Measurements from ENCODE around the gene DIAPH2. TPM values are rescaled to one million over a fixed set of nuclear protein-coding genes. Genes with fewer than 3 reads are reported as not detected.

The DIAPH2 gene
- total RNA-seq, 1 experiment from 2014 or later: 10.9 TPM

GRCh38 chrX:96884027-96884426 is 199.4 kb downstream of the DIAPH2 start:
- Histone ChIP-seq H2AFZ (ENCODE audit: low read depth, low read length, poor library complexity, severe bottlenecking) (no peak overlapping the region), H4K20me1 (ENCODE audit: insufficient read depth) (no peaks in the 10 kb centered on the region), H3K36me3 (ENCODE audit: control insufficient read depth in 1 of 2, insufficient read depth in 2 of 2, low read length in 2 of 2) (no peaks in the 10 kb centered on the region), H3K4me3 (replicated peaks in 1 of 2; ENCODE audit: low read depth in 1 of 2, low read length in 2 of 2) (no peak overlapping the region), H3K27me3 (ENCODE audit: insufficient read depth, low read length) (no peaks in the 10 kb centered on the region), H3K9me3 (ENCODE audit: control insufficient read depth in 1 of 2, insufficient read depth in 1 of 2, low read depth in 1 of 2, low read length in 2 of 2) (no peaks in the 10 kb centered on the region), H3K79me2 (ENCODE audit: insufficient read depth, low read length) (no peaks in the 10 kb centered on the region), H3K27ac (ENCODE audit: low read depth, low read length) (no peak overlapping the region), H3K4me1 (ENCODE audit: control insufficient read depth in 1 of 2, insufficient read depth in 2 of 2, low read length in 2 of 2) (no peaks in the 10 kb centered on the region), H3K4me2 (ENCODE audit: low read length) (no peak overlapping the region), H3K9me2 (ENCODE audit: insufficient read depth) (no peaks in the 10 kb centered on the region), H3K9ac (ENCODE audit: low read length) (no peak overlapping the region)
- ATAC-seq (no peak), DNase-seq (ENCODE audit: low read depth, low spot score) (no peak)
- CTCF ChIA-PET: no interaction called here
- BruUV-seq (replicated peaks): no TSS peak
- intact Hi-C loops (cut with micrococcal nuclease): no loop called here
- RAD21 ChIA-PET (ENCODE audit: low non-redundant PET in 1 of 2, low total read pairs in 2 of 2, uncharacterized antibody in 2 of 2, unreplicated experiment in 2 of 2): no interaction called here
- TF ChIP-seq ZFX (IDR thresholded peaks at IDR 0.05): no peak
- TF ChIP-seq YY1 (IDR thresholded peaks at IDR 0.05; ENCODE audit: extremely low read depth, insufficient replicate concordance, low read depth, low read length): no peak
- no peak for TF ChIP-seq REST (IDR thresholded peaks at IDR 0.05; ENCODE audit: low read depth)
- no peak for TF ChIP-seq POLR2A (IDR thresholded peaks at IDR 0.05; ENCODE audit: borderline replicate concordance, extremely low read depth, insufficient read depth, insufficient read length)
- no peak for TF ChIP-seq ZNF274 (IDR thresholded peaks at IDR 0.05; ENCODE audit: low read depth, low read length)
- TF ChIP-seq SIN3A (IDR thresholded peaks at IDR 0.05; ENCODE audit: low read depth): no peak
- TF ChIP-seq EZH2 (IDR thresholded peaks at IDR 0.05): no peak
- TF ChIP-seq MAX (IDR thresholded peaks at IDR 0.05): no peak
- no peak for TF ChIP-seq SP1 (IDR thresholded peaks at IDR 0.05; ENCODE audit: low read depth)
- TF ChIP-seq SRF (IDR thresholded peaks at IDR 0.05; ENCODE audit: low read depth): no peak
- TF ChIP-seq JUND (IDR thresholded peaks at IDR 0.05): no peak
- no peak for TF ChIP-seq RAD21 (IDR thresholded peaks at IDR 0.05; ENCODE audit: low read depth)
- TF ChIP-seq ELF1 (IDR thresholded peaks at IDR 0.05; ENCODE audit: borderline replicate concordance, low read depth): no peak
- no peak for TF ChIP-seq POLR2AphosphoS5 (IDR thresholded peaks at IDR 0.05; ENCODE audit: low read depth, low read length)
- no peak for TF ChIP-seq ATF3 (IDR thresholded peaks at IDR 0.05)
- no peak for TF ChIP-seq FOSL1 (IDR thresholded peaks at IDR 0.05; ENCODE audit: low read depth)
- TF ChIP-seq ZBTB33 (IDR thresholded peaks at IDR 0.05; ENCODE audit: extremely low read depth, insufficient replicate concordance, low read length): no peak
- TF ChIP-seq EZH2phosphoT487 (IDR thresholded peaks at IDR 0.05; ENCODE audit: borderline replicate concordance): no peak
- POLR2A ChIA-PET: no interaction called here

Data from HCT116 (cell line).